HL-60 (cell line): ENCODE data around the gene PIWIL1.

Experiments used
- POLR2AphosphoS5 ChIP-seq: IDR thresholded peaks from 2 replicates; pipeline ENCODE4 v1.6.1; 2012; ENCODE audit warnings: low read depth
- TF ChIP-seq, protein P1 (sequence below): IDR thresholded peaks from 2 replicates; pipeline ENCODE4 v1.6.1; 2012; ENCODE audit warnings: low read depth; ENCODE audit not compliant: insufficient replicate concordance
- TF ChIP-seq, protein P2 (sequence below): IDR thresholded peaks from one replicate; pipeline ENCODE4 v1.5.1; 2011; ENCODE audit warnings: low read length, control low read depth, inconsistent platforms; ENCODE audit not compliant: insufficient read depth

GRCh38 chr12:130307859-130308258, 29.8 kb upstream of the PIWIL1 start:
- TF ChIP-seq, protein P1, sequence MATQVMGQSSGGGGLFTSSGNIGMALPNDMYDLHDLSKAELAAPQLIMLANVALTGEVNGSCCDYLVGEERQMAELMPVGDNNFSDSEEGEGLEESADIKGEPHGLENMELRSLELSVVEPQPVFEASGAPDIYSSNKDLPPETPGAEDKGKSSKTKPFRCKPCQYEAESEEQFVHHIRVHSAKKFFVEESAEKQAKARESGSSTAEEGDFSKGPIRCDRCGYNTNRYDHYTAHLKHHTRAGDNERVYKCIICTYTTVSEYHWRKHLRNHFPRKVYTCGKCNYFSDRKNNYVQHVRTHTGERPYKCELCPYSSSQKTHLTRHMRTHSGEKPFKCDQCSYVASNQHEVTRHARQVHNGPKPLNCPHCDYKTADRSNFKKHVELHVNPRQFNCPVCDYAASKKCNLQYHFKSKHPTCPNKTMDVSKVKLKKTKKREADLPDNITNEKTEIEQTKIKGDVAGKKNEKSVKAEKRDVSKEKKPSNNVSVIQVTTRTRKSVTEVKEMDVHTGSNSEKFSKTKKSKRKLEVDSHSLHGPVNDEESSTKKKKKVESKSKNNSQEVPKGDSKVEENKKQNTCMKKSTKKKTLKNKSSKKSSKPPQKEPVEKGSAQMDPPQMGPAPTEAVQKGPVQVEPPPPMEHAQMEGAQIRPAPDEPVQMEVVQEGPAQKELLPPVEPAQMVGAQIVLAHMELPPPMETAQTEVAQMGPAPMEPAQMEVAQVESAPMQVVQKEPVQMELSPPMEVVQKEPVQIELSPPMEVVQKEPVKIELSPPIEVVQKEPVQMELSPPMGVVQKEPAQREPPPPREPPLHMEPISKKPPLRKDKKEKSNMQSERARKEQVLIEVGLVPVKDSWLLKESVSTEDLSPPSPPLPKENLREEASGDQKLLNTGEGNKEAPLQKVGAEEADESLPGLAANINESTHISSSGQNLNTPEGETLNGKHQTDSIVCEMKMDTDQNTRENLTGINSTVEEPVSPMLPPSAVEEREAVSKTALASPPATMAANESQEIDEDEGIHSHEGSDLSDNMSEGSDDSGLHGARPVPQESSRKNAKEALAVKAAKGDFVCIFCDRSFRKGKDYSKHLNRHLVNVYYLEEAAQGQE: no peak
- TF ChIP-seq, protein P2, sequence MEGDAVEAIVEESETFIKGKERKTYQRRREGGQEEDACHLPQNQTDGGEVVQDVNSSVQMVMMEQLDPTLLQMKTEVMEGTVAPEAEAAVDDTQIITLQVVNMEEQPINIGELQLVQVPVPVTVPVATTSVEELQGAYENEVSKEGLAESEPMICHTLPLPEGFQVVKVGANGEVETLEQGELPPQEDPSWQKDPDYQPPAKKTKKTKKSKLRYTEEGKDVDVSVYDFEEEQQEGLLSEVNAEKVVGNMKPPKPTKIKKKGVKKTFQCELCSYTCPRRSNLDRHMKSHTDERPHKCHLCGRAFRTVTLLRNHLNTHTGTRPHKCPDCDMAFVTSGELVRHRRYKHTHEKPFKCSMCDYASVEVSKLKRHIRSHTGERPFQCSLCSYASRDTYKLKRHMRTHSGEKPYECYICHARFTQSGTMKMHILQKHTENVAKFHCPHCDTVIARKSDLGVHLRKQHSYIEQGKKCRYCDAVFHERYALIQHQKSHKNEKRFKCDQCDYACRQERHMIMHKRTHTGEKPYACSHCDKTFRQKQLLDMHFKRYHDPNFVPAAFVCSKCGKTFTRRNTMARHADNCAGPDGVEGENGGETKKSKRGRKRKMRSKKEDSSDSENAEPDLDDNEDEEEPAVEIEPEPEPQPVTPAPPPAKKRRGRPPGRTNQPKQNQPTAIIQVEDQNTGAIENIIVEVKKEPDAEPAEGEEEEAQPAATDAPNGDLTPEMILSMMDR: no peak
- no peak for TF ChIP-seq POLR2AphosphoS5
